ENCODE measurements around the gene DPH2.

- TF ChIP-seq POLR2AphosphoS5 (IDR thresholded peaks at IDR 0.05): no peak
- TF ChIP-seq CTCF (IDR thresholded peaks at IDR 0.05): no peak
- TF ChIP-seq POLR2A (IDR thresholded peaks at IDR 0.05): no peak
- no peak for TF ChIP-seq EP300 (IDR thresholded peaks at IDR 0.05)
These were observed 43.3 kb downstream of the DPH2 start for GRCh38 chr1:44012941-44013609.

Data from gastroesophageal sphincter (tissue), 3 donors.